Chondrocyte (in vitro differentiated cells): ENCODE data around the gene JAKMIP2. TPM values are rescaled to one million over a fixed set of nuclear protein-coding genes. Genes with fewer than 3 reads are reported as not detected.
A peak's percentile ranks its signal among the peaks of the same experiment; 100 is the strongest.
"Not testable (repeated sequence)": the region's sequence is repeated elsewhere in the genome, so short reads cannot be mapped to it uniquely, and the experiment has no call there.

Experiments used
- DNase-seq: peaks from one replicate; pipeline ENCODE4 v3.0.0; 2021; ENCODE audit warnings: mixed read lengths, low spot score
- H3K27ac Mint-ChIP-seq: one replicate; pipeline ENCODE4 v1.8.0; 2021; ENCODE audit warnings: mild to moderate bottlenecking, moderate library complexity, mixed read lengths; ENCODE audit not compliant: unreplicated experiment
- H3K27me3 Mint-ChIP-seq: 2 replicates; pipeline ENCODE4 v1.8.0; 2021; ENCODE audit warnings: low read depth, mixed read lengths
- H3K36me3 Mint-ChIP-seq: 2 replicates; pipeline ENCODE4 v1.8.0; 2021; ENCODE audit warnings: low read depth, mixed read lengths
- H3K4me1 Mint-ChIP-seq: 2 replicates; pipeline ENCODE4 v1.8.0; 2021; ENCODE audit warnings: low read depth, mild to moderate bottlenecking, mixed read lengths
- H3K4me3 Mint-ChIP-seq: one replicate; pipeline ENCODE4 v1.8.0; 2021; ENCODE audit warnings: mild to moderate bottlenecking, moderate library complexity, mixed read lengths; ENCODE audit not compliant: unreplicated experiment
- H3K9me3 Mint-ChIP-seq: 2 replicates; pipeline ENCODE4 v1.8.0; 2021; ENCODE audit warnings: low read depth, mixed read lengths
- total RNA-seq: library from RNA; stranded (reverse); gene quantifications from 3 replicates; pipeline ENCODE4 v1.2.1, GENCODE V29; 2021
- TF ChIP-seq, protein P1 (sequence below): fragments of 200-600 bp; sonication (generic); IDR thresholded peaks from 2 replicates; pipeline ENCODE4 v1.5.0; 2021; ENCODE audit warnings: antibody characterized with exemption, mild to moderate bottlenecking, moderate library complexity

JAKMIP2 gene
- total RNA-seq, 1 donor from 2014 or later = 7.1 TPM

DNA sequence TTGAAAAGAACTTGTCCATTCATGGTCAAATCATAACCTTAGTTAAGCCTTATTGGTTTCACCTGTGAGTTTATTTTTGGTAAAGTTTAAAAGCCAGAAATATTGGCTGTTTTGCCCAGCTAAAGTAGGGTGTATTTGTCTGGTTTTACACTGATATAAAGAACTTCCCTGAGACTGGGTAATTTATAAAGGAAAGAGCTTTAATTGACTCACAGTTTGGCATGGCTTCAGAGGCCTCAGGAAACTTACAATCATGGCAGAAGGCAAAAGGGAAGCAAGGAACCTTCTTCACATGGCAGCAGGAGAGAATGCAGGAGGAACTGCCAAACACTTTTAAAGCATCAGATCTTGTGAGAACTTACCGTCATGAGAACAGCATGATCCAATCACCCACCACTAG is 55.3 kb downstream of the JAKMIP2 start:
- TF ChIP-seq, protein P1, sequence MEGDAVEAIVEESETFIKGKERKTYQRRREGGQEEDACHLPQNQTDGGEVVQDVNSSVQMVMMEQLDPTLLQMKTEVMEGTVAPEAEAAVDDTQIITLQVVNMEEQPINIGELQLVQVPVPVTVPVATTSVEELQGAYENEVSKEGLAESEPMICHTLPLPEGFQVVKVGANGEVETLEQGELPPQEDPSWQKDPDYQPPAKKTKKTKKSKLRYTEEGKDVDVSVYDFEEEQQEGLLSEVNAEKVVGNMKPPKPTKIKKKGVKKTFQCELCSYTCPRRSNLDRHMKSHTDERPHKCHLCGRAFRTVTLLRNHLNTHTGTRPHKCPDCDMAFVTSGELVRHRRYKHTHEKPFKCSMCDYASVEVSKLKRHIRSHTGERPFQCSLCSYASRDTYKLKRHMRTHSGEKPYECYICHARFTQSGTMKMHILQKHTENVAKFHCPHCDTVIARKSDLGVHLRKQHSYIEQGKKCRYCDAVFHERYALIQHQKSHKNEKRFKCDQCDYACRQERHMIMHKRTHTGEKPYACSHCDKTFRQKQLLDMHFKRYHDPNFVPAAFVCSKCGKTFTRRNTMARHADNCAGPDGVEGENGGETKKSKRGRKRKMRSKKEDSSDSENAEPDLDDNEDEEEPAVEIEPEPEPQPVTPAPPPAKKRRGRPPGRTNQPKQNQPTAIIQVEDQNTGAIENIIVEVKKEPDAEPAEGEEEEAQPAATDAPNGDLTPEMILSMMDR = no peak
- Mint-ChIP-seq H3K27me3 (no peaks in the 10 kb centered on the region), H3K4me1 (no peaks in the 10 kb centered on the region), H3K4me3 (no peak overlapping the region), H3K36me3 (no peaks in the 10 kb centered on the region), H3K27ac (no peak overlapping the region), H3K9me3 (no peaks in the 10 kb centered on the region)
- no peak for DNase-seq

DNA sequence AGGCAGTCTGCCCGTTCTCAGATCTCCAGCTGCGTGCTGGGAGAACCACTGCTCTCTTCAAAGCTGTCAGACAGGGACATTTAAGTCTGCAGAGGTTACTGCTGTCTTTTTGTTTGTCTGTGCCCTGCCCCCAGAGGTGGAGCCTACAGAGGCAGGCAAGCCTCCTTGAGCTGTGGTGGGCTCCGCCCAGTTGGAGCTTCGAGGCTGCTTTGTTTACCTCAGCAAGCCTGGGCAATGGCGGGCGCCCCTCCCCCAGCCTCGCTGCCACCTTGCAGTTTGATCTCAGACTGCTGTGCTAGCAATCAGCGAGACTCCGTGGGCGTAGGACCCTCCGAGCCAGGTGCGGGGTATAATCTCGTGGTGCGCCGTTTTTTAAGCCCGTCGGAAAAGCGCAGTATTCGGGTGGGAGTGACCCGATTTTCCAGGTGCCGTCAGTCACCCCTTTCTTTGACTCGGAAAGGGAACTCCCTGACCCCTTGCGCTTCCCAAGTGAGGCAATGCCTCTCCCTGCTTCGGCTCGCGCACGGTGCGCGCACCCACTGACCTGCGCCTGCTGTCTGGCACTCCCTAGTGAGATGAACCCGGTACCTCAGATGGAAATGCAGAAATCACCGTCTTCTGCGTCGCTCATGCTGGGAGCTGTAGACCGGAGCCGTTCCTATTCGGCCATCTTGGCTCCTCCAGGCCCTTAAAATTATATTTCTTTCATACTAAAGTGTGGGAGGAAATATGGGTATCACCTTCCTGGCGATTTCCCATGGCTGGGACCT is 61.2 kb downstream of the JAKMIP2 start:
- H3K4me3 Mint-ChIP-seq = peak overlapping the region; percentile 74
- not testable (repeated sequence) for DNase-seq, H3K27me3 Mint-ChIP-seq, H3K36me3 Mint-ChIP-seq, H3K9me3 Mint-ChIP-seq, H3K4me1 Mint-ChIP-seq
- H3K27ac Mint-ChIP-seq = peak overlapping the region; percentile 57

DNA sequence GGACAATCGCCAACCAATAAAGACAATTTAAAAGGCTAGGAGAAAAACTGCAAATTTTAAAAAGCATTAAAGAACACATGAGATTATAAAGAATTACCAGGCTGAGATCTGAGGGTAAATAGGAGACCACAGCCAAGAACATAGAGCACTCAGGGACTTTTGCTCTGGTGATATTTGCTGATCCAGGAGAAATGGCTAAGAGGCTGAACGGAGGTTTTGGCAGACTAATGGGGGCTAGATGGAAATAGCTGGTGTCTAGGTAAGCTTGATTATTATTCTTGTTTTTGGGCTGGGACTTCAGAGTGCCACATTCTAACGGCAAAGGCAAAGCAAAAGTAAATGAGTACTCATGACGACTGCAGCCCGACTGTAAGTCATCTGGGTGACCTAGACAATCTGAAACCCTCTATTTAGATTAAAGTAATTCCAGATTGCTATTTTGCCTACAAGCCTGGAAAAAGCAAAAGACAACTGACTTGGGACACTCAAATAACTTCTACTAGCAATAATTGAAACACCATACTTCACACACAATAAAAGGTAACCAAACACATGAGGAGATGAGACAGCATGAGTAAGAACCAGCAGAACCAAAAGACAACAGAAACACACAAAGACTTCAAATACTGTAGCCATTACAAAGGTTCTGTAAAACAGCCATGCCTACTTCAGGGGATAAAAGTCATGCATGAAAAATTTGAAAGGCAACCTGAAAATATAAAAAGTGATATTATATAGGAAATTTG is 68.8 kb downstream of the JAKMIP2 start:
- no peaks in the 10 kb centered on the region for H3K9me3 Mint-ChIP-seq
- no peak overlapping the region for H3K4me3 Mint-ChIP-seq
- no peak for DNase-seq
- TF ChIP-seq, protein P1 = no peak
- peak overlapping the region; percentile 41 for H3K27ac Mint-ChIP-seq
- H3K36me3 Mint-ChIP-seq = no peaks in the 10 kb centered on the region
- H3K4me1 Mint-ChIP-seq = peaks cover 10% of the 10 kb centered on the region
- no peaks in the 10 kb centered on the region for H3K27me3 Mint-ChIP-seq

DNA sequence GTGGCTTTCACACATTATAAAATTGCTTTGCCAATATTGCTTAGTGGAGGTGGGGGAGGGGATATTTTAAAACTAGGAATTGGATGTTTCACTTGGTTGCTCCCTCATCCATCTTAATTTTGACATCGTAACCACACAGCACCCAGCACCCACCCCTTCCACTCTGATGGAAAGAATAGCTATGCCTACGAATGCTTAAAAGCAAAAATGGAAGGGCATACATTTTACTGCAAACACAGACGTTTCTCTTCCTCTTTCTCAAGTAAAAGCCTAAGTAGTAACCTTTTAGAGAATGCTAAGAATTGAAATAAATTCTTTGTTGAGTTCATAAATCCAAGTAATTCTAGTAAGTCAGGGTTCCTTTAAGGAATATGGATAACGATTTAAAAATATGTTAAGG is 69.9 kb downstream of the JAKMIP2 start:
- H3K4me1 Mint-ChIP-seq = peaks cover 10% of the 10 kb centered on the region
- TF ChIP-seq, protein P1 = no peak
- no peaks in the 10 kb centered on the region for H3K27me3 Mint-ChIP-seq
- no peak overlapping the region for H3K27ac Mint-ChIP-seq
- H3K36me3 Mint-ChIP-seq = no peaks in the 10 kb centered on the region
- DNase-seq = no peak
- H3K4me3 Mint-ChIP-seq = no peak overlapping the region
- H3K9me3 Mint-ChIP-seq = no peaks in the 10 kb centered on the region

DNA sequence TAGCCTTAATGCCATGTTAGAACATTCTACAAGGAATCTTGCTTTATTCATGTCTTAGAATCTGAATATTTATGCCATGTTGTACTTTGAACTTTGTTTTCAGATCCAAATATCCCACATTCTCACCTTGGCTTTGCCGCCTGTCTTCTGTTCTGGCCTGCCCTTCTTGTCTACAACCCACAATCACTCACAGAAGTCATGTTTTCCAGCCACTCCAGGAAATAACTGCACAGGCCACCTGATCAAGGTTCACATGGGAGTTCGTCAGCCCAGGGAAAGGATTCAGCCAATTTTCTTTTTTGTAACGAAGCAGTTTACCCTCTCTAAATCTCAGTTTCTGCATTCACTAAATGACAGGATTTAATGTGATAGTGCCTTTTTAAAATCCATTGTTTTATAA is 70.5 kb downstream of the JAKMIP2 start:
- H3K9me3 Mint-ChIP-seq = no peaks in the 10 kb centered on the region
- no peak overlapping the region for H3K27ac Mint-ChIP-seq
- no peak for DNase-seq
- peaks cover 10% of the 10 kb centered on the region for H3K4me1 Mint-ChIP-seq
- no peaks in the 10 kb centered on the region for H3K36me3 Mint-ChIP-seq
- H3K4me3 Mint-ChIP-seq = no peak overlapping the region
- TF ChIP-seq, protein P1 = no peak
- H3K27me3 Mint-ChIP-seq = no peaks in the 10 kb centered on the region
